Measurements from ENCODE around the gene DDX41.
"Not testable (repeated sequence)": the region's sequence is repeated elsewhere in the genome, so short reads cannot be mapped to it uniquely, and the experiment has no call there.

Gene DDX41

GRCh38 chr5:177516601-177517568, at the start of gene DDX41:
Gene DDX41 (minus strand): TSS chr5:177516961. CDS start chr5:177516945, 16 bp downstream.
- peak; percentile 99 for DNase-seq (ENCODE audit: low read depth)

- no peak for DNase-seq (ENCODE audit: low read depth)
Measured at GRCh38 chr5:177565046-177565445, 48.3 kb upstream of the DDX41 start.

GRCh38 chr5:177559446-177559941, 42.7 kb upstream of the DDX41 start:
- DNase-seq (ENCODE audit: low read depth) = not testable (repeated sequence)

GRCh38 chr5:177557796-177558195, 41.0 kb upstream of the DDX41 start:
- no peak for DNase-seq (ENCODE audit: low read depth)

GRCh38 chr5:177557041-177557647, 40.4 kb upstream of the DDX41 start:
- no peak for DNase-seq (ENCODE audit: low read depth)

GRCh38 chr5:177555665-177556064, 38.9 kb upstream of the DDX41 start:
- DNase-seq (ENCODE audit: low read depth) = no peak

GRCh38 chr5:177555228-177555627, 38.5 kb upstream of the DDX41 start:
- DNase-seq (ENCODE audit: low read depth) = no peak

- DNase-seq (ENCODE audit: low read depth) = peak; percentile 78
Measured at GRCh38 chr5:177554474-177555111, 37.8 kb upstream of the DDX41 start, which contains the start of gene FAM193B. Gene FAM193B (minus strand): TSS chr5:177554563. CDS start chr5:177554458, 105 bp downstream.

- no peak for DNase-seq (ENCODE audit: low read depth)
Measured at GRCh38 chr5:177553671-177554429, 37.1 kb upstream of the DDX41 start.

- no peak for DNase-seq (ENCODE audit: low read depth)
Measured at GRCh38 chr5:177552839-177553455, 36.2 kb upstream of the DDX41 start.

GRCh38 chr5:177550122-177550521, 33.4 kb upstream of the DDX41 start:
- DNase-seq (ENCODE audit: low read depth) = no peak

- DNase-seq (ENCODE audit: low read depth) = no peak
Measured at GRCh38 chr5:177548495-177548894, 31.7 kb upstream of the DDX41 start.

- no peak for DNase-seq (ENCODE audit: low read depth)
Measured at GRCh38 chr5:177547736-177548135, 31.0 kb upstream of the DDX41 start.

GRCh38 chr5:177546258-177546741, 29.5 kb upstream of the DDX41 start:
- DNase-seq (ENCODE audit: low read depth) = peak; percentile 98

- peak; percentile 95 for DNase-seq (ENCODE audit: low read depth)
Measured at GRCh38 chr5:177545487-177546257, 28.9 kb upstream of the DDX41 start.

- no peak for DNase-seq (ENCODE audit: low read depth)
Measured at GRCh38 chr5:177542816-177543465, 26.2 kb upstream of the DDX41 start.

- no peak for DNase-seq (ENCODE audit: low read depth)
Measured at GRCh38 chr5:177540438-177540837, 23.7 kb upstream of the DDX41 start.

- DNase-seq (ENCODE audit: low read depth) = peak; percentile 93
Measured at GRCh38 chr5:177539411-177539810, 22.6 kb upstream of the DDX41 start.

GRCh38 chr5:177538876-177539275, 22.1 kb upstream of the DDX41 start:
- no peak for DNase-seq (ENCODE audit: low read depth)
